Endothelial cell of umbilical vein (primary cell): ENCODE measurements around the gene HOXB3. TPM values are rescaled to one million over a fixed set of nuclear protein-coding genes. Genes with fewer than 3 reads are reported as not detected.

Source experiments
- BruUV-seq: library from RNA; stranded (reverse); fragments of 400-500 nt; replicated peaks from 2 replicates; lab custom pipeline; 2021; lab: Mats Ljungman, UMichigan
- CTCF ChIA-PET: fragments of 300-600, 350-600 bp; sonication (Branson Sonifier 250); formaldehyde crosslinking; loops from one replicate; lab custom pipeline; 2021; ENCODE audit warnings: antibody characterized with exemption, inconsistent platforms; lab: Charles Lee
- POLR2A ChIA-PET: fragments of 300-600, 350-600 bp; sonication (Branson Sonifier 250); formaldehyde crosslinking; loops from one replicate; lab custom pipeline; 2021; ENCODE audit warnings: antibody characterized with exemption, inconsistent platforms; lab: Charles Lee
- DNase-seq: peaks from one replicate; pipeline ENCODE4 v3.0.0-alpha.2; 2011; ENCODE audit warnings: low read depth, low spot score
- FAIRE-seq: peaks from 2 replicates; lab custom pipeline; 2011; peaks lifted over from hg19 to GRCh38; lab: Jason Lieb, UNC
- H2AFZ ChIP-seq: 2 replicates; pipeline ENCODE4 v1.6.0; 2012; ENCODE audit warnings: low read depth, low read length, control low read depth, inconsistent platforms
- H3K27ac ChIP-seq: 2 replicates; pipeline ENCODE4 v1.5.1; 2011; ENCODE audit warnings: low read depth, mild to moderate bottlenecking, control low read depth, low read length, moderate library complexity; ENCODE audit not compliant: insufficient read depth
- H3K27me3 ChIP-seq, 2 experiments: 2 replicates each; pipeline versions ENCODE4 v1.6.0 to v1.6.1; 2011; ENCODE audit warnings: low read length in 2 of 2, mixed read lengths in 1 of 2; ENCODE audit not compliant: control insufficient read depth in 2 of 2, insufficient read depth in 2 of 2
- H3K36me3 ChIP-seq, 2 experiments: 2 replicates in 1 of 2; 3 replicates in 1 of 2; pipeline ENCODE4 v1.5.1; 2011; ENCODE audit warnings: low read length in 2 of 2, mild to moderate bottlenecking in 1 of 2, moderate library complexity in 1 of 2; ENCODE audit not compliant: control insufficient read depth in 2 of 2, insufficient read depth in 2 of 2; ENCODE audit errors: extremely low read depth in 1 of 2
- H3K4me1 ChIP-seq: 3 replicates; pipeline ENCODE4 v1.5.1; 2011; ENCODE audit warnings: mild to moderate bottlenecking, low read length; ENCODE audit not compliant: control insufficient read depth, insufficient read depth; ENCODE audit errors: extremely low read depth
- H3K4me2 ChIP-seq: 2 replicates; pipeline ENCODE4 v1.6.1; 2011; ENCODE audit warnings: low read length, control low read depth, mixed read lengths; ENCODE audit not compliant: insufficient read depth
- H3K4me3 ChIP-seq, 3 experiments: fragments of 200-600 bp in 1 of 3; sonication (generic), shearing (Covaris generic) in 1 of 3; replicated peaks in 1 of 3; 2 replicates each; pipeline ENCODE4 v1.5.1; 2011 to 2016; ENCODE audit warnings: control low read depth in 3 of 3, low read length in 3 of 3, mild to moderate bottlenecking in 2 of 3, inconsistent platforms in 1 of 3, low read depth in 1 of 3, moderate library complexity in 1 of 3; ENCODE audit not compliant: insufficient read depth in 1 of 3
- H3K79me2 ChIP-seq: 2 replicates; pipeline ENCODE4 v1.6.0; 2012; ENCODE audit warnings: low read length, inconsistent platforms; ENCODE audit not compliant: control insufficient read depth, insufficient read depth
- H3K9ac ChIP-seq: replicated peaks from 2 replicates; pipeline ENCODE3; 2011; ENCODE audit warnings: low read length, control low read depth; ENCODE audit not compliant: insufficient read depth; ENCODE audit errors: extremely low read depth
- H3K9me1 ChIP-seq: replicated peaks from 3 replicates; pipeline ENCODE4 v1.6.0; 2011; ENCODE audit warnings: mild to moderate bottlenecking, low read length; ENCODE audit not compliant: control insufficient read depth, insufficient read depth; ENCODE audit errors: extremely low read depth
- H3K9me3 ChIP-seq: replicated peaks from 2 replicates; pipeline ENCODE4 v1.5.1; 2012; ENCODE audit warnings: low read length, inconsistent platforms; ENCODE audit not compliant: control insufficient read depth, insufficient read depth
- H4K20me1 ChIP-seq: replicated peaks from 2 replicates; pipeline ENCODE3; 2011; ENCODE audit warnings: mild to moderate bottlenecking, low read length; ENCODE audit not compliant: control insufficient read depth, insufficient read depth; ENCODE audit errors: extremely low read depth
- EZH2 ChIP-seq: IDR thresholded peaks from 2 replicates; pipeline ENCODE4 v1.6.1; 2012; ENCODE audit warnings: borderline replicate concordance, low read depth, mild to moderate bottlenecking, moderate library complexity, low read length, inconsistent platforms; ENCODE audit not compliant: severe bottlenecking
- FOS ChIP-seq: IDR thresholded peaks from 2 replicates; pipeline ENCODE4 v1.6.1; 2011; ENCODE audit warnings: mild to moderate bottlenecking, low read length, moderate library complexity, borderline replicate concordance; ENCODE audit not compliant: insufficient read depth
- GATA2 ChIP-seq: IDR thresholded peaks from 2 replicates; pipeline ENCODE4 v1.7.0; 2011; ENCODE audit warnings: low read depth, mild to moderate bottlenecking, moderate library complexity, mixed read lengths, low read length; ENCODE audit not compliant: insufficient read length, insufficient read depth
- JUN ChIP-seq: IDR thresholded peaks from 2 replicates; pipeline ENCODE4 v1.6.1; 2011; ENCODE audit warnings: borderline replicate concordance, low read depth; ENCODE audit not compliant: insufficient read length, insufficient read depth
- MYC ChIP-seq: IDR thresholded peaks from one replicate; pipeline ENCODE4 v1.6.1; 2011; ENCODE audit warnings: mild to moderate bottlenecking, low read depth, low read length
- POLR2A ChIP-seq: IDR thresholded peaks from 2 replicates; pipeline ENCODE4 v1.6.1; 2012; ENCODE audit warnings: low read depth, mild to moderate bottlenecking, control low read depth, low read length
- POLR2AphosphoS5 ChIP-seq: IDR thresholded peaks from 2 replicates; pipeline ENCODE4 v1.6.1; 2012; ENCODE audit warnings: low read depth, mild to moderate bottlenecking, control low read depth, low read length, moderate library complexity; ENCODE audit not compliant: insufficient read depth
- dilution Hi-C: fragments of 300-500 bp; cut with MboI; formaldehyde crosslinking; loops from one replicate; pipeline ENCODE4 v1.15.0; 2019; ENCODE audit warnings: low sequenced_read_pairs; ENCODE audit not compliant: extremely low pct_ligation_motif_present
- intact Hi-C: fragments of 100-400 bp; cut with micrococcal nuclease; formaldehyde crosslinking; loops from one replicate; pipeline ENCODE4 v1.10.0; 2022
- polyA plus RNA-seq, 4 experiments: library from polyadenylated mRNA; depleted of rRNA in 3 of 4; stranded (reverse) in 3 of 4; unstranded in 1 of 4; fragments of >200 nt; gene quantifications; 2 replicates each; pipeline versions ENCODE4 v1.2.1 to v1.2.3, GENCODE V29; 2011 to 2012; ENCODE audit warnings: missing spikeins in 1 of 4
- total RNA-seq: library from RNA; stranded (reverse); gene quantifications from 2 replicates; pipeline ENCODE4 v1.2.3, GENCODE V29; 2021
- TF ChIP-seq, protein P1 (sequence below): IDR thresholded peaks from 2 replicates; pipeline ENCODE4 v1.6.1; 2011; ENCODE audit not compliant: insufficient read depth, insufficient read length
- TF ChIP-seq, protein P2 (sequence below), 2 donors: IDR thresholded peaks; 1 replicate in 1 of 2; 2 replicates in 1 of 2; pipeline ENCODE4 v1.5.1; 2011; ENCODE audit warnings: low read length in 2 of 2, mild to moderate bottlenecking in 2 of 2, moderate library complexity in 2 of 2, control low read depth in 1 of 2, inconsistent platforms in 1 of 2, low read depth in 1 of 2; ENCODE audit not compliant: insufficient read depth in 1 of 2; ENCODE audit errors: extremely low read depth in 1 of 2

The HOXB3 gene
- total and polyA plus RNA-seq, 2 donors (not counting 3 experiments of a cell fraction or from before 2014, with no cell fraction given) = 29.6 to 56.6 TPM

- no peaks in the 10 kb centered on the region for H3K79me2 ChIP-seq
- no peaks in the 10 kb centered on the region for H3K9me3 ChIP-seq
- FAIRE-seq (no peak), DNase-seq (no peak)
- H4K20me1 ChIP-seq = no peaks in the 10 kb centered on the region
- H3K9ac ChIP-seq = no peak overlapping the region
- TF ChIP-seq POLR2AphosphoS5 (no peak), FOS (no peak), MYC (no peak), GATA2 (no peak), POLR2A (no peak), EZH2 (no peak), JUN (no peak)
- TF ChIP-seq, protein P1, sequence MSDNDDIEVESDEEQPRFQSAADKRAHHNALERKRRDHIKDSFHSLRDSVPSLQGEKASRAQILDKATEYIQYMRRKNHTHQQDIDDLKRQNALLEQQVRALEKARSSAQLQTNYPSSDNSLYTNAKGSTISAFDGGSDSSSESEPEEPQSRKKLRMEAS = no peak
- TF ChIP-seq, protein P2, sequence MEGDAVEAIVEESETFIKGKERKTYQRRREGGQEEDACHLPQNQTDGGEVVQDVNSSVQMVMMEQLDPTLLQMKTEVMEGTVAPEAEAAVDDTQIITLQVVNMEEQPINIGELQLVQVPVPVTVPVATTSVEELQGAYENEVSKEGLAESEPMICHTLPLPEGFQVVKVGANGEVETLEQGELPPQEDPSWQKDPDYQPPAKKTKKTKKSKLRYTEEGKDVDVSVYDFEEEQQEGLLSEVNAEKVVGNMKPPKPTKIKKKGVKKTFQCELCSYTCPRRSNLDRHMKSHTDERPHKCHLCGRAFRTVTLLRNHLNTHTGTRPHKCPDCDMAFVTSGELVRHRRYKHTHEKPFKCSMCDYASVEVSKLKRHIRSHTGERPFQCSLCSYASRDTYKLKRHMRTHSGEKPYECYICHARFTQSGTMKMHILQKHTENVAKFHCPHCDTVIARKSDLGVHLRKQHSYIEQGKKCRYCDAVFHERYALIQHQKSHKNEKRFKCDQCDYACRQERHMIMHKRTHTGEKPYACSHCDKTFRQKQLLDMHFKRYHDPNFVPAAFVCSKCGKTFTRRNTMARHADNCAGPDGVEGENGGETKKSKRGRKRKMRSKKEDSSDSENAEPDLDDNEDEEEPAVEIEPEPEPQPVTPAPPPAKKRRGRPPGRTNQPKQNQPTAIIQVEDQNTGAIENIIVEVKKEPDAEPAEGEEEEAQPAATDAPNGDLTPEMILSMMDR (IDR thresholded peaks at IDR 0.05; ENCODE audit: extremely low read depth in 1 of 2, insufficient read depth in 1 of 2, low read depth in 1 of 2, low read length in 2 of 2) = no peak
- no peak overlapping the region for H3K4me2 ChIP-seq
- no peak overlapping the region for H3K27ac ChIP-seq
- peaks cover 13% of the 10 kb centered on the region for H3K4me1 ChIP-seq
- H3K4me3 ChIP-seq = no peak overlapping the region
- POLR2A ChIA-PET = no interaction called here
- intact Hi-C loops (no loop called here), dilution Hi-C loops (no loop called here)
- H3K9me1 ChIP-seq = no peaks in the 10 kb centered on the region
- H2AFZ ChIP-seq = no peak overlapping the region
- no TSS peak for BruUV-seq
- CTCF ChIA-PET = interaction anchor here (1.0 to 3.2 kb wide), 2 partner anchors 9 kb away, joined by 3 to 73 read pairs; no protein-coding TSS in a partner anchor
- peaks cover 70 to 96% of the 10 kb centered on the region in 2 experiments for H3K27me3 ChIP-seq
- no peaks in the 10 kb centered on the region for H3K36me3 ChIP-seq
These were observed 37.8 kb upstream of the HOXB3 start for GRCh38 chr17:48627623-48628521.
